ENCODE measurements around the gene CD96. TPM values are rescaled to one million over a fixed set of nuclear protein-coding genes. Genes with fewer than 3 reads are reported as not detected.

The CD96 gene
- total RNA-seq, 2 experiments from 2014 or later, result 37.9 to 39.0 TPM

- Mint-ChIP-seq H3K4me3 (no peak overlapping the region), H3K36me3 (peaks cover 26% of the 10 kb centered on the region), H3K27me3 (no peaks in the 10 kb centered on the region), H3K27ac (no peak overlapping the region), H3K9me3 (no peaks in the 10 kb centered on the region), H3K4me1 (ENCODE audit: low read depth) (peaks cover 71% of the 10 kb centered on the region)
- ChIA-PET POLR2A (no interaction called here), CTCF (interaction anchor here (3.1 kb wide), 1 partner anchor 49 kb away, joined by 13 read pairs; no protein-coding TSS in a partner anchor)
- intact Hi-C loops (cut with micrococcal nuclease), result no loop called here
- no peak for DNase-seq
Measured at GRCh38 chr3:111566844-111567243, 24.8 kb downstream of the CD96 start.

- H3K4me1 Mint-ChIP-seq (ENCODE audit: low read depth), result peaks cover 74% of the 10 kb centered on the region
- H3K4me3 Mint-ChIP-seq, result no peak overlapping the region
- intact Hi-C loops (cut with micrococcal nuclease), result no loop called here
- ChIA-PET POLR2A (no interaction called here), CTCF (interaction anchor here (3.1 kb wide), 1 partner anchor 48 kb away, joined by 13 read pairs; no protein-coding TSS in a partner anchor)
- no peaks in the 10 kb centered on the region for H3K9me3 Mint-ChIP-seq
- H3K27ac Mint-ChIP-seq, result no peak overlapping the region
- peaks cover 23% of the 10 kb centered on the region for H3K36me3 Mint-ChIP-seq
- no peaks in the 10 kb centered on the region for H3K27me3 Mint-ChIP-seq
- no peak for DNase-seq
Measured at GRCh38 chr3:111568355-111568754, 26.4 kb downstream of the CD96 start.

- Mint-ChIP-seq H3K27me3 (no peaks in the 10 kb centered on the region), H3K36me3 (peaks cover 26% of the 10 kb centered on the region), H3K4me1 (ENCODE audit: low read depth) (peaks cover 74% of the 10 kb centered on the region), H3K9me3 (no peaks in the 10 kb centered on the region), H3K27ac (no peak overlapping the region), H3K4me3 (no peak overlapping the region)
- intact Hi-C loops (cut with micrococcal nuclease), result no loop called here
- POLR2A ChIA-PET, result interaction anchor here (0.6 kb wide), 1 partner anchor 48 kb away, joined by 3 read pairs; no protein-coding TSS in a partner anchor
- DNase-seq, result no peak
- CTCF ChIA-PET, result interaction anchor here (1.1 to 3.1 kb wide), 2 partner anchors 9 to 47 kb away, joined by 3 to 13 read pairs; no protein-coding TSS in a partner anchor
Measured at GRCh38 chr3:111568911-111569310, 26.9 kb downstream of the CD96 start.

GRCh38 chr3:111570404-111571030 is 28.5 kb downstream of the CD96 start:
- peaks cover 33% of the 10 kb centered on the region for H3K36me3 Mint-ChIP-seq
- ChIA-PET CTCF (interaction anchor here (1.4 kb wide), 1 partner anchor 47 kb away, joined by 6 read pairs; no protein-coding TSS in a partner anchor), POLR2A (interaction anchor here (0.7 to 1.0 kb wide), 2 partner anchors 22 to 40 kb away, joined by 3 read pairs; no protein-coding TSS in a partner anchor)
- no peak overlapping the region for H3K4me3 Mint-ChIP-seq
- peaks cover 68% of the 10 kb centered on the region for H3K4me1 Mint-ChIP-seq (ENCODE audit: low read depth)
- intact Hi-C loops (cut with micrococcal nuclease), result no loop called here
- no peaks in the 10 kb centered on the region for H3K9me3 Mint-ChIP-seq
- no peak for DNase-seq
- no peaks in the 10 kb centered on the region for H3K27me3 Mint-ChIP-seq
- H3K27ac Mint-ChIP-seq, result no peak overlapping the region

GRCh38 chr3:111571282-111571681 is 29.3 kb downstream of the CD96 start:
- POLR2A ChIA-PET, result interaction anchor here (0.7 to 1.0 kb wide), 2 partner anchors 23 to 39 kb away, joined by 3 read pairs; no protein-coding TSS in a partner anchor
- peaks cover 36% of the 10 kb centered on the region for H3K36me3 Mint-ChIP-seq
- CTCF ChIA-PET, result interaction anchor here (1.4 kb wide), 1 partner anchor 46 kb away, joined by 6 read pairs; no protein-coding TSS in a partner anchor
- no peaks in the 10 kb centered on the region for H3K9me3 Mint-ChIP-seq
- no peak overlapping the region for H3K27ac Mint-ChIP-seq
- peaks cover 64% of the 10 kb centered on the region for H3K4me1 Mint-ChIP-seq (ENCODE audit: low read depth)
- DNase-seq, result no peak
- H3K27me3 Mint-ChIP-seq, result no peaks in the 10 kb centered on the region
- intact Hi-C loops (cut with micrococcal nuclease), result no loop called here
- no peak overlapping the region for H3K4me3 Mint-ChIP-seq

GRCh38 chr3:111571907-111572460 is 30.0 kb downstream of the CD96 start:
- Mint-ChIP-seq H3K4me3 (no peak overlapping the region), H3K36me3 (peaks cover 40% of the 10 kb centered on the region)

GRCh38 chr3:111577113-111577512 is 35.1 kb downstream of the CD96 start:
- POLR2A ChIA-PET, result interaction anchor here (1.2 to 2.3 kb wide), 3 partner anchors 14 to 403 kb away, joined by 3 to 18 read pairs (median 15); no protein-coding TSS in a partner anchor
- no peak overlapping the region for H3K4me3 Mint-ChIP-seq

More at GRCh38 chr3:111571907-111572460, 30.0 kb downstream of the CD96 start:
- peak overlapping the region; percentile 81 for H3K27ac Mint-ChIP-seq
- DNase-seq, result peak; percentile 70
- H3K9me3 Mint-ChIP-seq, result no peaks in the 10 kb centered on the region
- ChIA-PET CTCF (interaction anchor here (1.2 to 4.7 kb wide), 3 partner anchors 26 to 47 kb away, joined by 3 to 39 read pairs (median 5); no protein-coding TSS in a partner anchor), POLR2A (interaction anchor here (1.0 to 1.7 kb wide), 2 partner anchors 21 to 38 kb away, joined by 3 to 5 read pairs; no protein-coding TSS in a partner anchor)
- intact Hi-C loops (cut with micrococcal nuclease), result loop anchor here (1.0 kb wide), 1 partner anchor 24 kb away; no protein-coding TSS in a partner anchor
- H3K4me1 Mint-ChIP-seq (ENCODE audit: low read depth), result peaks cover 65% of the 10 kb centered on the region
- no peaks in the 10 kb centered on the region for H3K27me3 Mint-ChIP-seq

GRCh38 chr3:111577798-111578685 is 36.0 kb downstream of the CD96 start:
- POLR2A ChIA-PET, result interaction anchor here (0.6 to 2.3 kb wide), 9 partner anchors 9 to 402 kb away, joined by 3 to 18 read pairs (median 5); partner anchors contain the start of gene ZBED2
- Mint-ChIP-seq H3K4me3 (peak overlapping the region; percentile 35), H3K27ac (peak overlapping the region; percentile 83), H3K9me3 (peaks cover 2% of the 10 kb centered on the region), H3K27me3 (no peaks in the 10 kb centered on the region), H3K36me3 (peaks cover 71% of the 10 kb centered on the region), H3K4me1 (ENCODE audit: low read depth) (peaks cover 73% of the 10 kb centered on the region)
- intact Hi-C loops (cut with micrococcal nuclease), result loop anchor here (1.0 to 5.0 kb wide), 5 partner anchors 13 to 114 kb away; no protein-coding TSS in a partner anchor
- no peak for DNase-seq
- CTCF ChIA-PET, result interaction anchor here (0.7 to 4.5 kb wide), 29 partner anchors 9 to 390 kb away, joined by 3 to 128 read pairs (median 6); partner anchors contain the start of gene ZBED2

More at GRCh38 chr3:111577113-111577512, 35.1 kb downstream of the CD96 start:
- Mint-ChIP-seq H3K36me3 (peaks cover 61% of the 10 kb centered on the region), H3K27me3 (no peaks in the 10 kb centered on the region), H3K9me3 (no peaks in the 10 kb centered on the region), H3K4me1 (ENCODE audit: low read depth) (peaks cover 73% of the 10 kb centered on the region), H3K27ac (peak overlapping the region; percentile 55)
- DNase-seq, result no peak
- intact Hi-C loops (cut with micrococcal nuclease), result loop anchor here (1.0 to 5.0 kb wide), 2 partner anchors 28 to 115 kb away; no protein-coding TSS in a partner anchor
- CTCF ChIA-PET, result interaction anchor here (0.7 to 4.5 kb wide), 12 partner anchors 14 to 391 kb away, joined by 3 to 128 read pairs (median 12); partner anchors contain the start of gene ZBED2

GRCh38 chr3:111578867-111579266 is 36.9 kb downstream of the CD96 start:
- Mint-ChIP-seq H3K4me1 (ENCODE audit: low read depth) (peaks cover 73% of the 10 kb centered on the region), H3K27me3 (no peaks in the 10 kb centered on the region), H3K36me3 (peaks cover 74% of the 10 kb centered on the region), H3K4me3 (no peak overlapping the region), H3K27ac (peak overlapping the region; percentile 83), H3K9me3 (peaks cover 4% of the 10 kb centered on the region)
- ChIA-PET CTCF (interaction anchor here (0.7 to 4.5 kb wide), 21 partner anchors 8 to 389 kb away, joined by 3 to 128 read pairs (median 7); partner anchors contain the start of gene ZBED2), POLR2A (interaction anchor here (1.0 to 2.3 kb wide), 5 partner anchors 9 to 38 kb away, joined by 3 to 18 read pairs (median 7); no protein-coding TSS in a partner anchor)
- intact Hi-C loops (cut with micrococcal nuclease), result loop anchor here (1.0 to 5.0 kb wide), 4 partner anchors 12 to 113 kb away; no protein-coding TSS in a partner anchor
- DNase-seq, result no peak

GRCh38 chr3:111579495-111579894 is 37.5 kb downstream of the CD96 start:
- H3K27me3 Mint-ChIP-seq, result no peaks in the 10 kb centered on the region
- peaks cover 79% of the 10 kb centered on the region for H3K36me3 Mint-ChIP-seq
- peaks cover 77% of the 10 kb centered on the region for H3K4me1 Mint-ChIP-seq (ENCODE audit: low read depth)
- H3K4me3 Mint-ChIP-seq, result no peak overlapping the region
- peaks cover 6% of the 10 kb centered on the region for H3K9me3 Mint-ChIP-seq
- POLR2A ChIA-PET, result interaction anchor here (1.5 to 2.3 kb wide), 3 partner anchors 10 to 14 kb away, joined by 5 to 15 read pairs (median 6); no protein-coding TSS in a partner anchor
- H3K27ac Mint-ChIP-seq, result peak overlapping the region; percentile 40
- intact Hi-C loops (cut with micrococcal nuclease), result loop anchor here (5.0 kb wide), 1 partner anchor 113 kb away; no protein-coding TSS in a partner anchor
- CTCF ChIA-PET, result interaction anchor here (1.0 to 4.5 kb wide), 13 partner anchors 10 to 388 kb away, joined by 3 to 128 read pairs (median 12); partner anchors contain the start of gene ZBED2
- no peak for DNase-seq
